Esophagus muscularis mucosa (tissue), 2 donors: Measurements from ENCODE around the gene STATH.
"Not testable (repeated sequence)": the region's sequence is repeated elsewhere in the genome, so short reads cannot be mapped to it uniquely, and the experiment has no call there.

ENCODE experiments used
- POLR2A ChIP-seq: fragments of 450-650 bp; IDR thresholded peaks from one replicate; pipeline ENCODE4 v1.6.1; 2017; ENCODE audit warnings: antibody characterized with exemption, moderate library complexity, mild to moderate bottlenecking, low read depth
- POLR2AphosphoS5 ChIP-seq, 2 donors: sonication (generic); formaldehyde crosslinking; IDR thresholded peaks; one replicate each; pipeline ENCODE4 v1.6.1; 2017; ENCODE audit warnings: antibody characterized with exemption in 2 of 2

DNA sequence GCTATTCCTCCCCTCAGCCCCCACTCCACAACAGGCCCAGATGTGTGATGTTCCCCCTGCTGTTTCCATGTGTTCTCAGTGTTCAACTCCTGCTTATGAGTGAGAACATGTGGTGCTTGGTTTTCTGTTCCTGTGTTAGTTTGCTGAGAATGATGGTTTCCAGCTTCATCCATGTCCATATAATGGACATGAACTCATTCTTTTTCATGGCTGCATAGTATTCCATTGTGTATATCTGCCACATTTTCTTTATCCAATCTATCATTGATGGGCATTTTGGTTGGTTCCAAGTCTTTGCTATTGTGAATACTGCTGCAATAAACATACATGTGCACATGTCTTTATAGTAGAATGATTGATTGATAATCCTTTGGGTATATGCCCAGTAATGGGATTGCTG lies 44.2 kb downstream of the STATH start:
- not testable (repeated sequence) for TF ChIP-seq POLR2A; POLR2AphosphoS5 (IDR thresholded peaks at IDR 0.05)
